Trophoblast cell (in vitro differentiated cells and primary cell): Measurements from ENCODE around the gene SCAF1.

ENCODE experiments used
- DNase-seq, 2 donors: peaks; one replicate each; pipeline ENCODE4 v3.0.0-alpha.2; 2016
- H2AFZ ChIP-seq: 2 replicates; pipeline ENCODE4 v1.6.1; 2013; ENCODE audit warnings: low read length, moderate library complexity, mild to moderate bottlenecking; ENCODE audit not compliant: insufficient read depth, poor library complexity
- H2AK5ac ChIP-seq: 2 replicates; pipeline ENCODE4 v1.6.1; 2013; ENCODE audit warnings: mild to moderate bottlenecking, low read length
- H2BK120ac ChIP-seq: 2 replicates; pipeline ENCODE4 v1.6.1; 2013; ENCODE audit warnings: low read length, mild to moderate bottlenecking, moderate library complexity; ENCODE audit not compliant: insufficient read depth, poor library complexity
- H2BK12ac ChIP-seq: 2 replicates; pipeline ENCODE4 v1.6.1; 2013; ENCODE audit warnings: mild to moderate bottlenecking, low read length, moderate library complexity
- H2BK5ac ChIP-seq: 2 replicates; pipeline ENCODE4 v1.6.1; 2013; ENCODE audit warnings: low read length, low read depth, moderate library complexity, mild to moderate bottlenecking; ENCODE audit not compliant: poor library complexity
- H3K14ac ChIP-seq: 2 replicates; pipeline ENCODE4 v1.6.1; 2013; ENCODE audit warnings: mild to moderate bottlenecking, low read length
- H3K18ac ChIP-seq: 2 replicates; pipeline ENCODE4 v1.6.1; 2013; ENCODE audit warnings: mild to moderate bottlenecking, low read length
- H3K23ac ChIP-seq: 2 replicates; pipeline ENCODE4 v1.6.1; 2013; ENCODE audit warnings: low read length
- H3K27ac ChIP-seq: 2 replicates; pipeline ENCODE4 v1.5.1; 2013; ENCODE audit warnings: low read depth, mild to moderate bottlenecking, inconsistent platforms, low read length, moderate library complexity
- H3K27me3 ChIP-seq: 2 replicates; pipeline ENCODE4 v1.6.1; 2013; ENCODE audit warnings: inconsistent platforms, mild to moderate bottlenecking, low read length, moderate library complexity; ENCODE audit not compliant: insufficient read depth
- H3K36me3 ChIP-seq, 2 experiments: 1 replicate in 1 of 2; 2 replicates in 1 of 2; pipeline ENCODE4 v1.6.1; 2013; ENCODE audit warnings: low read length in 2 of 2, mild to moderate bottlenecking in 2 of 2, moderate library complexity in 1 of 2; ENCODE audit not compliant: insufficient read depth in 2 of 2, control insufficient read depth in 1 of 2
- H3K4ac ChIP-seq: 2 replicates; pipeline ENCODE4 v1.6.1; 2013; ENCODE audit warnings: low read depth, mild to moderate bottlenecking, low read length, moderate library complexity
- H3K4me1 ChIP-seq, 2 experiments: 1 replicate in 1 of 2; 2 replicates in 1 of 2; pipeline ENCODE4 v1.6.1; 2013; ENCODE audit warnings: low read length in 2 of 2, mild to moderate bottlenecking in 2 of 2, moderate library complexity in 1 of 2; ENCODE audit not compliant: insufficient read depth in 2 of 2, control insufficient read depth in 1 of 2
- H3K4me2 ChIP-seq: 2 replicates; pipeline ENCODE4 v1.6.1; 2013; ENCODE audit warnings: inconsistent platforms, mild to moderate bottlenecking, low read length, moderate library complexity
- H3K4me3 ChIP-seq: 2 replicates; pipeline ENCODE4 v1.5.1; 2013; ENCODE audit warnings: mild to moderate bottlenecking, low read depth, low read length, inconsistent platforms
- H3K79me1 ChIP-seq: one replicate; pipeline ENCODE4 v1.6.1; 2013; ENCODE audit warnings: low read length
- H3K79me2 ChIP-seq: 2 replicates; pipeline ENCODE4 v1.6.1; 2013; ENCODE audit warnings: low read length, mild to moderate bottlenecking; ENCODE audit not compliant: control insufficient read depth, insufficient read depth, poor library complexity
- H3K9ac ChIP-seq: 2 replicates; pipeline ENCODE4 v1.6.1; 2013; ENCODE audit warnings: mild to moderate bottlenecking, low read length
- H3K9me3 ChIP-seq: 2 replicates; pipeline ENCODE4 v1.6.1; 2013; ENCODE audit warnings: low read depth, mild to moderate bottlenecking, control low read depth, inconsistent platforms, low read length; ENCODE audit not compliant: insufficient read depth
- H4K12ac ChIP-seq: 2 replicates; pipeline ENCODE4 v1.6.1; 2013; ENCODE audit warnings: low read depth, mild to moderate bottlenecking, low read length, moderate library complexity
- H4K8ac ChIP-seq: 2 replicates; pipeline ENCODE4 v1.6.1; 2013; ENCODE audit warnings: low read depth, mild to moderate bottlenecking, low read length, moderate library complexity
- H4K91ac ChIP-seq: one replicate; pipeline ENCODE4 v1.6.1; 2013; ENCODE audit warnings: low read depth, mild to moderate bottlenecking, low read length, moderate library complexity
- WGBS: extraction: QIAGEN DNeasy Blood & Tissue Kit; methylation state at CpG from one replicate; pipeline ENCODE4 v1.1.7; 2013; ENCODE audit warnings: missing lambda C conversion rate; ENCODE audit not compliant: insufficient read length, insufficient coverage; ENCODE audit errors: extremely low coverage; 5-methylcytosine and 5-hydroxymethylcytosine counted together

The SCAF1 gene

GRCh38 chr19:49660338-49660961 lies 18.4 kb downstream of the SCAF1 start:
- no peak overlapping the region for H2AFZ ChIP-seq
- no peak overlapping the region for H3K4me2 ChIP-seq
- no peak overlapping the region for H3K4me3 ChIP-seq
- peaks cover 10% of the 10 kb centered on the region for H3K79me2 ChIP-seq
- no peak overlapping the region for H3K14ac ChIP-seq
- H2AK5ac ChIP-seq, result no peak overlapping the region
- H4K91ac ChIP-seq, result no peak overlapping the region
- H3K23ac ChIP-seq, result no peak overlapping the region
- peaks cover 4 to 5% of the 10 kb centered on the region in 2 experiments for H3K4me1 ChIP-seq
- H4K12ac ChIP-seq, result no peak overlapping the region
- no peak overlapping the region for H2BK120ac ChIP-seq
- H3K27ac ChIP-seq, result no peak overlapping the region
- H3K36me3 ChIP-seq, result peaks cover 76 to 77% of the 10 kb centered on the region in 2 experiments
- H3K9ac ChIP-seq, result no peak overlapping the region
- H2BK12ac ChIP-seq, result no peak overlapping the region
- H2BK5ac ChIP-seq, result no peak overlapping the region
- peaks cover 7% of the 10 kb centered on the region for H3K9me3 ChIP-seq
- H3K27me3 ChIP-seq, result no peaks in the 10 kb centered on the region
- no peak overlapping the region for H4K8ac ChIP-seq
- WGBS, result no CpG with 5 or more reads among the region's 15 CpGs
- DNase-seq, result no peak
- H3K4ac ChIP-seq, result no peak overlapping the region
- H3K18ac ChIP-seq, result no peak overlapping the region
- H3K79me1 ChIP-seq, result peaks cover 10% of the 10 kb centered on the region

DNA sequence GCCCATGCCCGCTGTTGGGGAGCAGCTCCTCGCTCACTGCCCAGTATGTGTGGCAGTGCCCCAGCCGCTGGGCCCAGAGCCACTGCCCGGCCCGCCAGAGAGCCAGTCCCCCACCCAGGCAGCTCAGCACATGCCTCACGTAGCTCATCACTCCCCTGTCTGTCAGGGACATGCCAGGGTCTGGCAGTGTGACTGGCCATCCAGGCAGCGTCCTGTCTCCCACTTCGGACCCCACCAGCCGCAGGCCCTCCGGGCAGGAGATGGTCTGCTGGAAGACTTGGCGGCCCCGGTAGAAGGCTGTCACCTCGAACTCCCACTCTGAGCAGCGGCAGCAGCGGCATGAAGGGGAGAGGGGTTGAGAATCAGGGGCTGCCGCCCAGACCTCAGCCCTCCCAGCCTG lies 20.0 kb downstream of the SCAF1 start:
- H3K9ac ChIP-seq, result no peak overlapping the region
- DNase-seq, result no peak
- H3K4me1 ChIP-seq, result peaks cover 7 to 9% of the 10 kb centered on the region in 2 experiments
- no peak overlapping the region for H2BK120ac ChIP-seq
- no peak overlapping the region for H4K12ac ChIP-seq
- H3K36me3 ChIP-seq, result peaks cover 60 to 62% of the 10 kb centered on the region in 2 experiments
- H4K91ac ChIP-seq, result no peak overlapping the region
- peaks cover 7% of the 10 kb centered on the region for H3K9me3 ChIP-seq
- no peak overlapping the region for H2BK5ac ChIP-seq
- no peak overlapping the region for H3K27ac ChIP-seq
- H3K79me2 ChIP-seq, result peaks cover 19% of the 10 kb centered on the region
- H3K14ac ChIP-seq, result no peak overlapping the region
- H3K23ac ChIP-seq, result no peak overlapping the region
- no peak overlapping the region for H2AK5ac ChIP-seq
- H2AFZ ChIP-seq, result no peak overlapping the region
- no peak overlapping the region for H3K4me3 ChIP-seq
- no peak overlapping the region for H3K4ac ChIP-seq
- H3K18ac ChIP-seq, result no peak overlapping the region
- no CpG with 5 or more reads among the region's 16 CpGs for WGBS
- H4K8ac ChIP-seq, result no peak overlapping the region
- no peaks in the 10 kb centered on the region for H3K27me3 ChIP-seq
- H3K79me1 ChIP-seq, result peaks cover 12% of the 10 kb centered on the region
- H2BK12ac ChIP-seq, result no peak overlapping the region
- no peak overlapping the region for H3K4me2 ChIP-seq

DNA sequence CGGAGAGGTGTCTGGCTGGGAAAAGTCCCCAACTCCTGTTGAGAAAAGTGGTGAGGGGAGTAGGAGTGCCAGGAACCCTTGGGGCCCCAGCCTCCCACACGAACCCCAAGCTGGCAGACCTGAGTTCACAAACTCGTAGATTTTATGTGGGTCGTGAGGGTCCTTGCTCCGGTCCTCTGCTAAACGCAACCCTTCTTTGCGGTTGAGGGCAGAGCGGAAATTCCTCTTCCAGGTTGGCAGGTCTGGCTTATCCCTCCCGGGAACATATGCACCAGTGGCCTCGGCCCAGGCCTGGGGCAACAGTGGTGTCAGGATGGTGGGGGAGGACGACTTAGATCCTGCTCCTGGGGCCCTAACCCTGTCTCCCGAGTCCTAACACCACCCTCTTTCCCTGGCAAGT lies 21.2 kb downstream of the SCAF1 start:
- Histone ChIP-seq H3K9me3 (peaks cover 7% of the 10 kb centered on the region), H2AFZ (no peak overlapping the region), H3K4ac (no peak overlapping the region), H3K36me3 (peaks cover 49 to 51% of the 10 kb centered on the region in 2 experiments), H3K4me2 (no peak overlapping the region), H3K4me1 (peaks cover 7 to 9% of the 10 kb centered on the region in 2 experiments), H3K4me3 (no peak overlapping the region), H2BK12ac (no peak overlapping the region), H3K79me1 (peaks cover 12% of the 10 kb centered on the region), H4K91ac (no peak overlapping the region), H3K27ac (no peak overlapping the region), H2AK5ac (no peak overlapping the region), H2BK120ac (no peak overlapping the region), H3K14ac (no peak overlapping the region), H4K8ac (no peak overlapping the region), H3K18ac (no peak overlapping the region), H2BK5ac (no peak overlapping the region), H4K12ac (no peak overlapping the region), H3K23ac (no peak overlapping the region), H3K9ac (peak overlapping the region; percentile 29), H3K79me2 (peaks cover 19% of the 10 kb centered on the region), H3K27me3 (no peaks in the 10 kb centered on the region)
- WGBS, result no CpG with 5 or more reads among the region's 12 CpGs
- DNase-seq, result no peak

DNA sequence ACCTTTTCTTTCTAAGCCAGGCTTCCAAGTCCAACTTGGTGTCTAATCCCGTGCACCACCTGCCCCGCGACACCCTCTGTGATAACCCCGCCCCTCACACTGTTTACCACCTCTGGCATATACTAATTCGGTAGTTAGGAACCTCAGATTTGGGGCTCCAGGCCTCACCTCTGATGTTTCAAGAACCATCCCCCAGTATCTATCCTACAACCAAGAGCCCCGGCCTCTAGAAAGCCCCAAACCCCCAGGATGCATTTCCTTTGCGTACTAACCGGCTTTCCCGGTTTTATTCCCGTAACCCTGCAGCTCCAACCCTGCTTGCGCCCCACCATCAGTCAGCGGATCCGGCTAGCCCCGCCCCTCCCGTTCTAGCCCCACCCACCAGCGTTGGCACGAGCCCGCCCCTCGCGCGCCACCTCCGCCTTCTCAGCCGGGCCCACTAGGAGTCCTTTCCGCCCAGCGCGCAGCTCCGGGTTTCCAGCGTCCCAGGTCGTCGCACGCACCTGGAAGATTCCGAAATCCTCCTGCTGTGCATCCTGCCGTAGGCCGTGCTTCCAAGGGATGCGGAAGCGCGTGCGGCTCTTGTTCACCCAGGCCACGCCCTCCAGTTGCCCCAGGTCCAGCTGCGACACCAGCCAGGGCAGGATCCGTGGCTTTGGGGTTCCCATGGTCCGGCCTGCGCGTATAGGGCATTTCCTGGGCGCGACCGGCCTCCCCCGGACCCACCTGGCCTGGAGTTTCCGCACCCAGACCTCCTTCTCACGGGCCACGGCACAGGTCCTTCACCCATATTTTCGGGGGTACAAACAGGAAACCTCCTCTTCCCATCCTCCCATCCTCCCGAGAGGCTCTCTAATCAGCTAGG lies 22.4 kb downstream of the SCAF1 start:
- peak overlapping the region; percentile 76 for H3K14ac ChIP-seq
- H2BK12ac ChIP-seq, result no peak overlapping the region
- H3K4me3 ChIP-seq, result peak overlapping the region; percentile 86
- no peaks in the 10 kb centered on the region for H3K27me3 ChIP-seq
- H3K9me3 ChIP-seq, result peaks cover 4% of the 10 kb centered on the region
- H3K4me1 ChIP-seq, result peaks cover 7 to 9% of the 10 kb centered on the region in 2 experiments
- H2AFZ ChIP-seq, result peak overlapping the region; percentile 91
- H3K23ac ChIP-seq, result no peak overlapping the region
- peak overlapping the region; percentile 93 for H4K8ac ChIP-seq
- H3K4ac ChIP-seq, result peak overlapping the region; percentile 53
- peak overlapping the region; percentile 78 for H3K27ac ChIP-seq
- peak overlapping the region; percentile 70 for H2BK120ac ChIP-seq
- H3K4me2 ChIP-seq, result peak overlapping the region; percentile 99
- peak overlapping the region; percentile 95 for H4K12ac ChIP-seq
- H2AK5ac ChIP-seq, result peak overlapping the region; percentile 96
- peak overlapping the region; percentile 71 for H2BK5ac ChIP-seq
- H4K91ac ChIP-seq, result peak overlapping the region; percentile 93
- peaks cover 19% of the 10 kb centered on the region for H3K79me2 ChIP-seq
- H3K9ac ChIP-seq, result peak overlapping the region; percentile 51
- DNase-seq, result peak; percentile 97
- H3K18ac ChIP-seq, result peak overlapping the region; percentile 97
- H3K79me1 ChIP-seq, result peaks cover 12% of the 10 kb centered on the region
- no CpG with 5 or more reads among the region's 53 CpGs for WGBS
- peaks cover 42 to 46% of the 10 kb centered on the region in 2 experiments for H3K36me3 ChIP-seq
